MM.1S (cell line): ENCODE results near the gene ZMIZ2.

ENCODE experiments used
- EZH2 ChIP-seq: fragments of 300-600 bp; sonication (generic); optimal IDR thresholded peaks from 2 replicates; pipeline ENCODE3; 2017; ENCODE audit warnings: low read depth, mild to moderate bottlenecking, antibody characterized with exemption, low read length, mixed read lengths
- TF ChIP-seq, protein P1 (sequence below): fragments of 300-600 bp; sonication (generic); IDR thresholded peaks from 2 replicates; pipeline ENCODE4 v1.5.1; 2016; ENCODE audit warnings: antibody characterized with exemption, low read length, mixed read lengths

DNA sequence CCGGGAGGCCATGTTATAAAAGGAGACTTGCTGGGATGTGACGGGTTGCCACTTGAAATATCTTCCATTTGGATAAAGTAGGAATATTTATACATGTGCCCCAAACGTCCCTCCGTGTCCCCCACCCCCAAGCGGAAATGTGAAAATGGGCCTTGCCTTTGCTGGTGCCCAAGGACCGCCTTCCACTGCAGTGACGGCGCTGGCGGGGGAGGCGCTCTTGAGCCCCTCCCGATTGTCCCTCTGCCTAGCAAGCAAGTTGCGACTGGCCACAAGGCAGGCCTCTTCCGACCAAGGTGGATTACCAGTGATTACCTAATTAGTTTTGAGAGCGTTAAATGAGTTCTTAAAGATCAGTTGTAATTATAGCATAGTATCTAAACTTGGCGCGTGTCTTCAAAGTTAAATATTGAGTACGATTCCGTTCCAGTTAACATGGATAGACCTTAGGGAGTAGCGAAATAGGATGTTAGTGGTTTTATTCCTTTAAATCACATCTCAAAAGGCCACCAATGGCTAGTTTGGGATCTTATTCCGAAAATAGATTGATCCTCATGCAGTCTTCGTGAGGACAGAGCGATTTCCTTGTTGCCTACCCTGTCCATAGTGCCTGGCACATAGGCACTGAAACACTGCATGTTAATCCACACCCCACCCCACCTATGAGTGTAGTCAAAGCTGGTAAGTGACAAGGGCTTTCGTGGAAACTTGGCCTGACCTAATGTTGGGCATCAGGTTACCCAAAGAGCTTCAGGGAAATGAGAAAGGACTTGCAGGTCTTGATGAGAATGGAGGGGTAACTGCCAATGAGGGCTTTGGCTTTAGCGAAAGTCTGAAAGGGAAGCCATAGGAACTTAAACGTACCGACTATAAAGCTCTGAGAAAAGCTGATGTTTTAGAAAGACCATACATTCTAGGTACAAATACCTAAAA lies 48.9 kb downstream of the ZMIZ2 start:
- TF ChIP-seq, protein P1, sequence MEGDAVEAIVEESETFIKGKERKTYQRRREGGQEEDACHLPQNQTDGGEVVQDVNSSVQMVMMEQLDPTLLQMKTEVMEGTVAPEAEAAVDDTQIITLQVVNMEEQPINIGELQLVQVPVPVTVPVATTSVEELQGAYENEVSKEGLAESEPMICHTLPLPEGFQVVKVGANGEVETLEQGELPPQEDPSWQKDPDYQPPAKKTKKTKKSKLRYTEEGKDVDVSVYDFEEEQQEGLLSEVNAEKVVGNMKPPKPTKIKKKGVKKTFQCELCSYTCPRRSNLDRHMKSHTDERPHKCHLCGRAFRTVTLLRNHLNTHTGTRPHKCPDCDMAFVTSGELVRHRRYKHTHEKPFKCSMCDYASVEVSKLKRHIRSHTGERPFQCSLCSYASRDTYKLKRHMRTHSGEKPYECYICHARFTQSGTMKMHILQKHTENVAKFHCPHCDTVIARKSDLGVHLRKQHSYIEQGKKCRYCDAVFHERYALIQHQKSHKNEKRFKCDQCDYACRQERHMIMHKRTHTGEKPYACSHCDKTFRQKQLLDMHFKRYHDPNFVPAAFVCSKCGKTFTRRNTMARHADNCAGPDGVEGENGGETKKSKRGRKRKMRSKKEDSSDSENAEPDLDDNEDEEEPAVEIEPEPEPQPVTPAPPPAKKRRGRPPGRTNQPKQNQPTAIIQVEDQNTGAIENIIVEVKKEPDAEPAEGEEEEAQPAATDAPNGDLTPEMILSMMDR, result peak; percentile 59
- TF ChIP-seq EZH2, result no peak
